NOMO-1 treated with DMSO at 0.1 percent for 48 hours (cell line): ENCODE results near the gene PPP2R5C.

ENCODE experiments used
- DNase-seq: peaks from one replicate; lab custom pipeline; 2025; ENCODE audit not compliant: unreplicated experiment; lab: John Stamatoyannopoulos, UW

The PPP2R5C gene

DNA sequence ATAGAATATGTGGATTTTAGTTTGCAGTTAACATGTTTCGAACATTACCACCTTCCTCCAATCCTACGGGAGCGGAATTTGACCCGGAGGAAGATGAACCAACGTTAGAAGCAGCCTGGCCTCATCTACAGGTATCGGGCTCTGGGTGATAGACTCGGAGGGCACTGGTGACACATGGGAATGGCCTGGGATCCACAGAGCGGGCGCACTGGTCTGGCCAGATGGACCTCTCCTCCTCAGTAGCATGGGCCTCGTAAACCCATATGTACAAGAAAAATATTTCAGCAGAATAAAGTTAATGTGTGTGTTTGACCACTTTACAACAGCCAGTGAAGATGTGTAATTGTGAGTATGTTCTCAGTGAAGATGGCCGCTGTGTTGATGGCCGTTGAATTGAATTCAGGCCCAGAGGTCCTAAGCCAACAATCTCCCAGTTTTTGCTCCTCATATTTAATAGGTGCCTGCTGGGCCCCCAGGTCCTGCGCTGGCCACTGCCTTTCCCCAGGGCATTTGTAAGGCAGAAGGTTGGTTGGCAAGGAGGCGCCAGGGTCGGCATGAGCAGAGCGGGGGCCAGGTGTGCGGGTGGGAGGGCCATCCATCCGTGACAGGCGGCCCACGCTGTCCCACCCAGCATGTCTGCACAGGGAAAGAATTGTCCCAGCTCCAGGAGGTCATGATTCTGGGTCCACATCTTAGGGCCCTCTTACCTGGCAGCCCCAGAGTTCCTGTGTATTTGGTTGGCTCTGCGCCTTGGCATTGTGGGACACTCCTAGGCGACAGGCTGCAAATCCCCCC is 120.8 kb downstream of the PPP2R5C start:
- DNase-seq, result no peak

DNA sequence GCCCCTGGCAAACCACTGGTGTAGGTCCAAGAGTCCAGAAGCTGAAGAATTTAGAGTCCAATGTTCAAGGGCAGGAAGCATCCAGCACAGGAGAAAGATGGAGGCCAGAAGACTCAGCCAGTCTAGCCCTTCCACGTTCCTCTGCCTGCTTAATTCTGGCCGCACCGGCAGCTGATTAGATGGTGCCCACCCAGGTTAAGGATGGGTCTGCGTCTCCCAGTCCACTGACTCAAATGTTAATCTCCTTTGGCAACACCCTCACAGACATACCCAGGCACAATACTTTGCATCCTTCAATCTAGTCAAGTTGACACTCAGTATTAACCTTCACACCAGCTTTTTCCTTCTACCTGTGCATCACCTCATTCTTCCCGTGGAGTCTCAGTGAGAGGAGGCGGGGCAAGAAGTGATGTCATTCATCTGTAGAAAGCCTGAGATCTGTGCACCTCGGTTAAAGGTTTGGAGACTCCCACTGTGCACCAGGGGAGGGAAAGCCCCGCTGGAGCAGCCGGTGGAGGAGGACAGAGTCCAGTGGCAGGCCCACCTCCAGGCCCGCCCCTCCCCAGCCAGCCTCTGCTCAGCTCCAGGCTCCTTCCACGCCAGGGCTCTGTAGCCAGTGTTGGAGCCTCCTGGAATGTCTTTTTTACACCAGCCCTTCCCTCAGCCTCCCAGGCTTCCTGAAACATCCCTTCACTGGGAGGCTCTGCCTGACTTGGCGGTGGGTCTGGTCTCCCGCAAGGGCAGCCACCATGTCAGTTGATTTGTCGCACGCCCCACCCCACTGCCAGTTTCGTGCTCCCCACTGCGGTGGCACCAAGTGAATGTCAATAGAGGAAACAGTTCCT is 122.8 kb downstream of the PPP2R5C start:
- no peak for DNase-seq

DNA sequence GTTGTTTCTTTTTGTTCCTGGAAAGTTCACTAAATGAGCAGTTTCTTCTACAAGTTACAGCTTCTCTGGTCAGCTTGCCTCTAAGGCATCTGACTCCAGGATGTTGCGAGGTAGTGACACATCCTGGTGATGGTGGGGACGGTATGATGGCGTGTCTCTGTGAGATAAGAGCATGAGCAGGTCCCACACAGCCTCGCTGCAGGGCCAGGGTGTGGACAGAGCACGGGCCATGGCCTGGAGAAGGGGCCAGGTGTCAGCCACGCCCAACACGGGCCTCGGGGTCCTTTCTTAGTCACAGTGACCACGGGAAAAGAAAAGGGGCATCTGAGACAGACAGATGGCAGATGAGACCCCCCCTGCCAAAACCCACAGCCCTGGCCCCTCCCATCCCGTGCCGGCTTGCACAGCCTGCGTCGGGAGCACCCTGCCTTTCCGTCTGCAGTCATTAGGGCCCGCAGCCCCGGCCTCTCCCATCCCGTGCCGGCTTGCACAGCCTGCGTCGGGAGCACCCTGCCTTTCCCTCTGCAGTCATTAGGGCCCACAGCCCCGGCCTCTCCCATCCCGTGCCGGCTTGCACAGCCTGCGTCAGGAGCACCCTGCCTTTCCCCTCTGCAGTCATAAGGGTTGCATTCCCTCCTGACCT is 123.5 kb downstream of the PPP2R5C start:
- no peak for DNase-seq

DNA sequence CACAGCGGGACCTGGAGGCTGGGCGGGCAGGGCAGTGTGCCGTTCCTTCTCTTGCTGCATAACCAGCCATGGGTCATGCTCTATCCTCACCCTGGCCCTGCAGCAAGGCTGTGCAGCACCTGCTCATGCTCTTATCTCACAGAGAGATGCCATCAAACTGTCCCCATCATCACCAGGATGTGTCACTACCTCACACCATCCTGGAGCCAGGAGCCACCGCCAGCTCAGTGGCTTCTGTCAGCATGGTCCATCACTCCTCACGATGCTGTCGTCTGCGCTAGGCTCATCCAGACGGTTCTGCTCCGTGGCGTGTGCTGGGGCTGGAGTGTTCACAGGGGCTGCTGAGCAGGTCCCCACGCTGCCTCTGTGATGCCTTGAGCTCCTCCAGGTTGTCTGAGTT is 125.7 kb downstream of the PPP2R5C start:
- no peak for DNase-seq

DNA sequence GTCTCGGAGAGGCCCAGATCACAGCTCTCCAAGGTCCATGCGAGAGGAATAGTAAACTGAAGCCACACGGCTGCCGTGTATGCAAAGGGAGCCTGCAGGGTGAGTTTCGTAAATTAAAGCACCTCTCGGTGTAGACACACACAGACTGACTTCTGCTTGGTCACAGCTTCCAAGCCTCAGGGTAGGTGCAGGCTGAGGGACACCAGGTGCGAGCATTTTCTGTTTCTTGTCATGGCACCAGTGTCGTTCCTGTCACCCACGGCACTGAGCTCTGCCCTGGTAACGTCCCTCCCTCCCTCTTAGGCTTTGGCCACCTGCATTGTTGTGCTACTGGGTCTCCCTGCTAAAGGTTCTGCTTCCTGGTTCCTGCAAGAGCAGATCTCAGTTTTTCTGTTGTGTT is 126.7 kb downstream of the PPP2R5C start:
- DNase-seq, result no peak

DNA sequence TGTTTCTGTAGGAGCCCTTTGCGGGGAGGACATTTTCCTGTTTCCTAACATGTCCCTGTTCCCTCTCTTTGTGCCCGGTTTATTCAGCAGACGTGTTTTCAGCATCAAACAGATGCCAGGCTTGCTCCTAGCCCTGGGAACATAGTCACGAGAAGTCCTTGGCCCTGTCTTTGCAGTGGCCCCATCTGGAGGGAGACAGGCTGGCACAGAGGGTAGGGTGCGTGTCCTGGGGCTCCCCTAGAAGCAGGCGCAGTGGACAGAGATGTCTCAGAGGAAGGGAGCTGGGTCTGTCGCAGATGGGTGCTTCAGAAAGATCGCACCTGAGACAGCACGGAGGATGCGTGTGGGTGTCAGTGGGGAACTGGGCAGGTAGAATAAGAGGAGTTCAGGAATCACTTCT is 127.9 kb downstream of the PPP2R5C start:
- no peak for DNase-seq

DNA sequence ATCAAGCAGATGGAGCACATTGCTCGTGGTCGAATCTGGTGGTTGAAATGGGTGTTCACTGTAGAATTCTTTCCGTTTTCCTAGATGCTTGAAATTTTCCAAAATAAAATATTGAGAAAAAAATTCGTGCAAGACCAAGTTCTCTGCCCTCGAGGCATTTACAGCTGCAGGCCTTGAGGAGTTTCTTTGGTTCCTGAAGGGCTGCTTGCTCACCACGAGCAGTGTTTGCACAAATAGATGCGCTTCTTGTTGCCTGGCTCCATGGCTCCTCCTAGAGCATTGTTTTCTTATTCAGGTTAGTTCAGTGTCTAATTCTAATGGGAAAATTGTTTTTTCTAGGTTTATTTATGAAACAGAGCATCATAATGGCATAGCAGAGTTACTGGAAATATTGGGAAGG is 128.4 kb downstream of the PPP2R5C start:
- no peak for DNase-seq

DNA sequence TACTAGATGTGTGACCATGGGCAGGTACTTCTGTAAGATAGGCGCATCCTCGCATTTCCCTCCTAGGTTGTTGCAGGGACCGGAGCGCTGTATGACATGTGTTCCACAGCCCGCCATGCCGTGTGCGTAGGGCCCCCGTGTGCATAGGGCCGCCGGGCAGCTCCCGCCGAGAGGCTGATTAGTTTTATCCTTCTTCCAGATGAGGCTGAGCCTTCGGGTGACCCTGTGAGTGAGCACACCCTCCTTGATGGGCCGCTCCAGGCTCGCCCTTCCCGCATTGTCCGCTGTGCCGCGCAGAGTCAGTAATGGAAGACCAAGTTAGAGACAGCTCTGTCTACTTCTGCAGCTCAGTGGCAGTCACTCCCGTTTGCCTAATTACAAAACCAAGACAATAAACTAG is 130.0 kb downstream of the PPP2R5C start:
- no peak for DNase-seq

DNA sequence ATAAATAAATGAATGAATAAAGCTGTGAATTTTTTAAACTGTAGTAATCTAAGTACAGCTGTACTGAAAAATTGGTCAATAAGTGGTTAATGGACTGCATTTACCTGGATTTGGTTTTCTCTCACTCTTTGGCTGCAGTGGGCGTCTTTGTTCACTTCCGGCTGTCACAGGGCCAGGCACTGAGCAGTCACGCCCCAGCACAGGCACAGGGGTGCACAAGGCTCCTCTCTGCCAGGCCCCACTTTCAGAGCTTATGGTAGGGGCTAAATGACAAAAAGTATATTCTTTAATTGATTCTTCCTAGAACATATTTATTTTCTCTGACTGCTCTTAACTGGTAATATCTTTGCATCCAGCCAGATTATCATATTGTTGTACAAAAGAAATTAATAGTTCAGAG is 132.2 kb downstream of the PPP2R5C start:
- no peak for DNase-seq

DNA sequence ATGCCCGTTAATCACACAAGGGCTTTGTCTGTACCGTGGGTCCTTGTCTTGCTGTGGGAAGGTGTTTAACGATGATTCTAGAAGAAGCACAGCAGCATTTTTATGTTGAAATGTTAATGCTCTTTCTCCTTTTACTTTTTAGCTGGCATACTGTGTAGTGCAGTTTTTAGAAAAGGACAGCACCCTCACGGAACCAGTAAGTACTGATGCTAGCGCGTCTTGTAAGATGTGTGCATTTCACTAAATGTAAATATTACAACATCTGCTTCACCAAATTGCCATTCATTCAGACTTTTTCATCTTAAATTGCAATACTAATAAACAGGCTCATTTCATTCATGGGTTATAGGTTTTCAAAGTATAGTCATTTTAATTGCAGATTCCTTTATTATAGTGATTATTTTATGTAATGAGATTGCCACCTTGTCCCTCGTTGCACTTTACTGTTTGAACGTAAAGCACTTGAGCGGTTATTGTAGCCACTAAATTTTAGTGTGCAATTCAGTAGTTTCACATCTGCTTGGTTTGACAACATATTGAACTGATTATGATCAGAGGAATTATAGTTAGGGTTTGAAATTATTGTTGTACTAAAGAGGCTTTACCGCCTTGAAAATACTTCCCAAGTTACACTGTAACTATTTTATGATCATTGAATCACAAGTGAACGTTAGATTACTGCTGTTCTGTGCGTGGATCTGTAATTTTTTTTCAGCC is 133.0 kb downstream of the PPP2R5C start:
- no peak for DNase-seq

DNA sequence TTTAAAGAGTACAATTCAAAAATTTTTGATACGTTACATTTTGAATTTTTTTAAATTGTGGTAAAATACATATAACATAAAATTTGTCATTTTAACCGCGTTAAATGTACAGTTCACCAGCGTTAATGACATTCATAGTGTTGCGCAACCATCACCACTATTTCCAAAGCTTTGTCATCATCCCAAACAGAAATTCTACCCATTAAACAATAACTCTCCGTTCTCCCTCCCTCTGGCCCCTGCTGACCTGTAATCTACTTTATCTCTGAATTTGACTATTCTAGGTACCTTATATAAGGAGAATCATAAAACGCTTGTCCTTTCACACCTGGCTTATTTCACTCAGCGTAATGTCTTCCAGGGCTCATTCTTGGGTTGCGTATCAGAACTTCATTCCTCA is 133.7 kb downstream of the PPP2R5C start:
- DNase-seq, result no peak

DNA sequence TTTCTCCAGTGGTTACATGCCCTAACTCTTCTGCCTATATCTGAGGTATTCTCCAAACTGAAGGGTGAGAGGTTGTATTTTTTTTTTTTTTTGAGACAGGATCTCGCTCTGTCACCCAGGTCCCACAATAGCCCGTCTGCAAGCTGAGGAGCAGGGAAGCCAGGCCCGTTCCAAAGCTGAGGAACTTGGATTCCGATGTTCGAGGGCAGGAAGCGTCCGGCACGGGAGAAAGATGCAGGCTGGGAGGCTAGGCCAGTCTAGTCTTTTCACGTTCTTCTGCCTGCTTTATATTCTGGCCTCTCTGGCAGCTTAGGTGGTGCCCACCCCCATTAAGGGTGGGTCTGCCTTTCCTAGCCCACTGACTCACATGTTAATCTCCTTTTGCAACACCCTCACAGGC is 135.8 kb downstream of the PPP2R5C start:
- no peak for DNase-seq

DNA sequence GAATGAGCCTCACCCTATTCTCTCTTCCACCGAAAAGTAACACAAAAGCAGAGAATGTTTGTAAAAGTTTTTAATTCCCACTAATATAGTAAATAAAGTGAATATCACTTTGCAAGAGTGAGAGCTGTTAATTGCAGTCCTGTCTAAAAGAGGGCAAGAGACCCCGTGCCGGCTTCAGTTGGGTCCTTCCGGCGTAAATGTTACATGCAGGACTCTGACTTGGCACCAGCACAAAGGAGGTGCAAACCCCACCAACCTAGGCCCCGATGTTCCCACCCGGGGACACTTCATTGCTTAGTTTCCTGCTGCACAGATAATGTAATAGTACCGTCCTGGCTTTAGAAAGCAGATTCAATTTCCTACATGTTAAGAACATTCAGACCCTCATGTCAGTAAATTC is 136.9 kb downstream of the PPP2R5C start:
- no peak for DNase-seq

DNA sequence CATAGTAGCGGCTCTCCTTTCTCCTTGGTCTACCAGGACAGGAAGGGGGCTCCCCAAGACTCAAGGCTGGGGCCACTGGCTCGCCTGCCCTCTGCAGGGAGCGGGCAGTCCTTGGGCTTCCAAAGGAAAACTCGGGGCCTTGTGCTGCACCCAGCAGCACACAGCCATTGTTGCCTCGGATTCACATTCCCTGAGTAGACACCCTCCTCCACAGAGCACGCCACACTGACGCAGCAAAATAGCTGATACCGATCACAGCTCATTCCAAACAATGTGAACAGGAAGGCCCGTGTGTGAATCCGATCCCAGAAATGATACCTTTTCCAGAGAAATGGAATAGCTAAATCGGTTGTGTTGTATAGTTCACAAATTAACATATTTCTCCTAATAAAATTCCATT is 137.8 kb downstream of the PPP2R5C start:
- DNase-seq, result no peak

DNA sequence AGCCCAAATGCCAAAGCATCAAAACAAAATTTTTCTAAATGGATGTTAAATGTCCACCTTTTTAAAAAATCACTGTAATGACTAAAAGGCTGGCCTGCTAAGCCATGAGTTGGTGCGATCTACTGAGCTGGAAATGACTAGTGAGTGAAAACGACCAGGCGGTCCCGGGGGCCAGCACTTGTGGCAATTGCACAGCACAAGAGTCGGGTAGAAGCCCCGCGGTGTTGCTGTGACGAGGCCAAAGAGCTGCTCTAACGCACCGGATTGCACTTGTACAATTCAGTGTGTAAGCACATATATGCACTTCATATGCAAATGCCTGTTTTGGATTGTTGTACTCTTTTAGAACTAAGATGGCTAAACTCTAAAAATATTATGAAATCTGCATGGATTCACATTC is 138.7 kb downstream of the PPP2R5C start:
- no peak for DNase-seq

DNA sequence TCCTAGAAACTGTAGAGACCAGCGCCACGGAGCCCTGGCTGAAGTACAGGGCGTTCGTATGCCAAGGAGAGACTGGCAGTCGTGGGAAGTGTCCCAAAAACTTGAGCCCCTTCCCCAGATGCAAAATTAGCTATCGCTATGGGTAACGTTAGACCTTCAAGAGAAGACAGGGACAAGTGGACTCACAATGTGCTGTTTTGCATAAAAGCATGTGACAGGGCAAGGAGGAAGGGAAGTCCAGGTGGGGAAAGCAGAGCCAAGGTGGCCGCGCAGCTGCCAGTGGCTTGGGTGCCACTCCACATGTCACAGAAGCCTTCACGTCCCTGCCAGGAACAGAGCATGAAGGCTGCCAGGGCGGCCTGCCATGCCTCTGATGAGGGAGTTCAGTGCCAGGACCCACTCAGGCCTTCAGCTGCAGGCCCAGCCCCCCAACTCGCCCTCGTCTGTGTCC is 141.6 kb downstream of the PPP2R5C start:
- DNase-seq, result no peak

DNA sequence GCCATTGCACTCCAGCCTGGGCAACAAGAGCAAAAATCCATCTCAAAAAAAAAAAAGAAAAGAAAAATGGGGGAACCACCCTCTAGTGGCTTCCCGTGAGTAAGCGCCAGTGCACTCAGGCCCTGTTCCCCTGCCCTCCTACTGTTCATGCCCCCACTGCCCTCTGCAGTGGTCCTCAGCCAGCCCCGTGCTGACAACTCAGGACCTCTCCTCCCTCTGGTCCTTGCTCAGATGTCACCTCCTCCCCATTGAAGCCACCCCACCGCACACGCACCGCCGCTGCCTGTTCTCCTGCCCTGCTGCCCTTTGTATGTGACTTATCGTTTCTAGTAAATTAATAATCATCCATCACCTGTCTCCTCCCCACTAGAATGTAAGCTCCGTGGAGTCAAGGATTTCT is 144.1 kb downstream of the PPP2R5C start:
- no peak for DNase-seq

DNA sequence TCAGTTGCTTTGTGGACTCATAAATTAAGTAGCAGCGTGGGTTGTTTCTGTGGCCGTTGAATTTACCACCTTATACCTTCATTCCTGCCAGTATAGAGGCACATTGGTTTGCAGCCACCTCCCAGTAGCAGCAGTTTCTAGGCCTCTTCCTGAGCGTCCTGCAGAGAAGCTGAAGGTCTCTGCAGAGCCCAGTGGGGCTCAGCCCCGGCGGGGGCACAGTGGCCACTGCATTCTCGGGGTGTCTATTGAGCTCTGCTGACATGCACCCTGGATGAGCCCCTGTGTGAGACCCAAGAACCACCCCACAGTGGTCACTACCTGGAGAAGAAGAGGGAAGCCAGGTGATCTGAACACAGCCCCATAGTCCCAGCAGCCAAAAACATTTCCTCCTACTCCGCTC is 145.1 kb downstream of the PPP2R5C start:
- DNase-seq, result no peak

DNA sequence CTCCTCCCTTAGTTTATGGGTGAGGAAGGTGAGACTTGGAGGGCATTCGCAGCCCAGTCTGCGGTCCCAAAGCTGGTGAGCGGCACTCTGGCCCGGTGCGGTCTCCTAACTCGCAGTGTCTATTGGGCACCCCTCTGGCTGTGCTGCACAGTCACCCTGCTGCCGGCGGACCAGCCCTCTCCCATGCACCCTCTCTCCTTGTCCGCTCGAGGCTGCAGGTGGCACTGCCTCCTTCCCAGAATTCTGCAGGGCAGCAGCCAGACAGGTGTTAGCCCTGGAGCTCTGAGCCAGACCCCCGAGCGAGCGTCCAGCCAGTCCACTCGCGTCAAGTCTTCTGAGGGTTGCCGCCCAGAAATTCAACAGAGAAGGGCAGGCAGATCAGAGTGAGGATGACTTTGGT is 146.1 kb downstream of the PPP2R5C start:
- no peak for DNase-seq

DNA sequence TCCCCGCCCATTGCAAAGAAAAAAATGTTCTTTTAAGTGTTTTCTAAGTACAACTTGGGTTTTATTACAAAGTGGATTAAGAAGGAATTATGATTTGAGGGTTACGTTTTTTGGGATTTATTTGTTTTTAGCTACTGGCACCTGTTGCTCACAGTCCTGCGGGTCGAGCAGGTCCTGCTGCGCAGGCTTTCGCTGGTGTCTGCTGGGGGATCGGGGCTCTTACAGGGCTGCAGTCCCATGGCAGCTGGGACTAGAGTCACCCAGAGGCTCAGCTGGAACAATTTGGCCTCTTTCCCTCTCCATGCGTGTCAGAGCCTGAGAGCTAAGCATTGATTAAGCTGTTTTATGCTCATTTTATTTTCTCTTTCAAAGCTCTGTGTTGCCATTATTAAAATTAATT is 147.3 kb downstream of the PPP2R5C start:
- DNase-seq, result no peak

DNA sequence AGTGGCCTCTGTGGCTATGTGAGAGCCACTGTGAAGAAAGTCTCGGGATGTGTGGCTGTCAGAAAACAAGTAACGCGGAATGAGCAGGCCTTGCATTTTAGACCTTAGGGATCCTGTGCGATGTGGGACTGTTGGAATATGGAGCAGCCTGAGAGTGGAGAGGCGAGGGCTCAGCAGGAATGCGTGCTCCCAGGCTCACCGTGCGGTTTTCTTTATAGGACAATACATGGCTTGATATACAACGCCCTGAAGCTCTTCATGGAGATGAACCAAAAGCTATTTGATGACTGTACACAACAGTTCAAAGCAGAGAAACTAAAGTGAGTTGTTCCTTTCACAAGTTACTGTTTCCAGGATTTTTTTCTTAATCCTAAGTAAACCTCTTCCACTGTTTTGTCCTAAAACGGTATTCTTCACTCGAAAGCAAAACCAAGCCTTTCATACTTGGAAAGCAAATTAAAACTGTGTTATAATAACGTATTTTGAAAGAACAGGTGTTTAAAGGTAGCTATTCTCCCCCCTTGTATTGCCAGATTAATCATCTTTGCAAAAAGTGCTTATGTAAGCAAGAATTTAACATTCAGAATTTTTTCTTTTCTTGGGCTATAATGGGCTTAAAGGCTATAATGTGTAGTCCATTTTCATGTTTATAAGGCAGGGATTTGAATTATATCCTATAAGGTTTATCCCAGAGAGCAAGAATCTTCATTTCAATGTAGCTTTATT is 148.0 kb downstream of the PPP2R5C start:
- DNase-seq, result no peak
